Esophagus squamous epithelium (tissue), 5 donors: ENCODE measurements around the gene HOOK1. TPM values are rescaled to one million over a fixed set of nuclear protein-coding genes. Genes with fewer than 3 reads are reported as not detected.

ENCODE experiments used
- DNase-seq: peaks from one replicate; lab custom pipeline; 2025; lab: John Stamatoyannopoulos, UW
- H3K27ac ChIP-seq, 4 donors: fragments of 200-600 bp; sonication (generic); one replicate each; pipeline ENCODE4 v1.5.1; 2016 to 2019; ENCODE audit warnings: mild to moderate bottlenecking in 1 of 4
- H3K27me3 ChIP-seq, 4 donors: fragments of 200-600 bp; sonication (generic); 1 replicate in 3 of 4; 2 replicates in 1 of 4; pipeline versions ENCODE4 v1.5.1 to v1.6.0; 2017 to 2021; ENCODE audit warnings: antibody characterized with exemption in 1 of 4
- H3K36me3 ChIP-seq, 3 donors: fragments of 200-600 bp; sonication (generic); one replicate each; pipeline ENCODE4 v1.5.1; 2016 to 2019
- H3K4me1 ChIP-seq, 3 donors: fragments of 200-600 bp; sonication (generic); one replicate each; pipeline ENCODE4 v1.5.1; 2017 to 2019
- H3K4me3 ChIP-seq, 4 donors: fragments of 200-600 bp; sonication (generic); 1 replicate in 3 of 4; 2 replicates in 1 of 4; pipeline ENCODE4 v1.5.1; 2016 to 2019; ENCODE audit warnings: mild to moderate bottlenecking in 2 of 4, moderate library complexity in 1 of 4
- H3K9me3 ChIP-seq, 3 donors: fragments of 200-600 bp; sonication (generic); one replicate each; pipeline ENCODE4 v1.5.1; 2016 to 2019
- POLR2A ChIP-seq, 4 donors: fragments of 450-650 bp; IDR thresholded peaks; one replicate each; pipeline ENCODE4 v1.6.1; 2017; ENCODE audit warnings: antibody characterized with exemption in 4 of 4, mild to moderate bottlenecking in 4 of 4, moderate library complexity in 3 of 4
- WGBS, 2 donors: methylation state at CpG; one replicate each; pipeline ENCODE4 v1.1.5; 2018; 5-methylcytosine and 5-hydroxymethylcytosine counted together
- intact Hi-C: fragments of 100-400 bp; cut with DNase I; formaldehyde crosslinking; loops from one replicate; pipeline ENCODE4 v1.15.0; 2022
- total RNA-seq, 4 donors: library from RNA; depleted of rRNA; stranded (reverse); fragments of >200 nt; gene quantifications; one replicate each; pipeline ENCODE4 v1.1.0, GENCODE V29; 2016
- TF ChIP-seq, protein P1 (sequence below), 6 experiments: fragments of 450-650 bp in 4 of 6; fragments of 200-600 bp in 2 of 6; sonication (generic) in 2 of 6; IDR thresholded peaks; one replicate each; pipeline ENCODE4 v1.5.1; 2016 to 2019; ENCODE audit warnings: antibody characterized with exemption in 6 of 6, mild to moderate bottlenecking in 4 of 6, moderate library complexity in 4 of 6
- donor health status: DM: yes; HTN: yes; CAD: no.

The HOOK1 gene
- total RNA-seq, 4 donors from 2014 or later = 13.7 to 35.1 (median 28.1) TPM

DNA sequence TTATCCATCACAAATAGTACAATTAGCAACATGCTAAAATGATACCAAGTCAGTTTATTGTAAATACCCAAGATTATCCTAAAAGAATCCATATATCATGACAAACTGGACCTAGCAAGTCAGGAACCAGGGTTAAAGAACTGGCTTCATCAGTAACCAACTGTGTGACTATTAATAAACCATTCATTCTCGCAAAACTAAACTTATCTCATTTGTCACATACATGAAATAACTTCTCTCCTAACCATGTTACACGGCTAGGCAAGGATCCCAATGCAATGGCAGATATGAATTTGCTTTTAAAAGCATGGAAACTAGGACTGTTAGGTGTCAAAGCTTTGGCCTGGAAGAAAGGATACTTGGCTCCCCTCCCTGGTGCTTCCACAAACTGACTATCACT, 82.4 kb downstream of the HOOK1 start:
- Histone ChIP-seq H3K27ac (no peak overlapping the region), H3K27me3 (no peaks in the 10 kb centered on the region), H3K4me1 (peaks cover 0 to 24% (median 0%) of the 10 kb centered on the region in 3 donors), H3K36me3 (peaks cover 0 to 11% (median 0%) of the 10 kb centered on the region in 3 donors), H3K9me3 (no peaks in the 10 kb centered on the region), H3K4me3 (no peak overlapping the region)
- intact Hi-C loops = no loop called here
- DNase-seq = no peak
- WGBS, 2 donors = 74 to 75% methylated on average over 2 of the region's 2 CpGs
- TF ChIP-seq, protein P1, sequence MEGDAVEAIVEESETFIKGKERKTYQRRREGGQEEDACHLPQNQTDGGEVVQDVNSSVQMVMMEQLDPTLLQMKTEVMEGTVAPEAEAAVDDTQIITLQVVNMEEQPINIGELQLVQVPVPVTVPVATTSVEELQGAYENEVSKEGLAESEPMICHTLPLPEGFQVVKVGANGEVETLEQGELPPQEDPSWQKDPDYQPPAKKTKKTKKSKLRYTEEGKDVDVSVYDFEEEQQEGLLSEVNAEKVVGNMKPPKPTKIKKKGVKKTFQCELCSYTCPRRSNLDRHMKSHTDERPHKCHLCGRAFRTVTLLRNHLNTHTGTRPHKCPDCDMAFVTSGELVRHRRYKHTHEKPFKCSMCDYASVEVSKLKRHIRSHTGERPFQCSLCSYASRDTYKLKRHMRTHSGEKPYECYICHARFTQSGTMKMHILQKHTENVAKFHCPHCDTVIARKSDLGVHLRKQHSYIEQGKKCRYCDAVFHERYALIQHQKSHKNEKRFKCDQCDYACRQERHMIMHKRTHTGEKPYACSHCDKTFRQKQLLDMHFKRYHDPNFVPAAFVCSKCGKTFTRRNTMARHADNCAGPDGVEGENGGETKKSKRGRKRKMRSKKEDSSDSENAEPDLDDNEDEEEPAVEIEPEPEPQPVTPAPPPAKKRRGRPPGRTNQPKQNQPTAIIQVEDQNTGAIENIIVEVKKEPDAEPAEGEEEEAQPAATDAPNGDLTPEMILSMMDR (IDR thresholded peaks at IDR 0.05) = no peak
- TF ChIP-seq POLR2A (IDR thresholded peaks at IDR 0.05) = no peak

DNA sequence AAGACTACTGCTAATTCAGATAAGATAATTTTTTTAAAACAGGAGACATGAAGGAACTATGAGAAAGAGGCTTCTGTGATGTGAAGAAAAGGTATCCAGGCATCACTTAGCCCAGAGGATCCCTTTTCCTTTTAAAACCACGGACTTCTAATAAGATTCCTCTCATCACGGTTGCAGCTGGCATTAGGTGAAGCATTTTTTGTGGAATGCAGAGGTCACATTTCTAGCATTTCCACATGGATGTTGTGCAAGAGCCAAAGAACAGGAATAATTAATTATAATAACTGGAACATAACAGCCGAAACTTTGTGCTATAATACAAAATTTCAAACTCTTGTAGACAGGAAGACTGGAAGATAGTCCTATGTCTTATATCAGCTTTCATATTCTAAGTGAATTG, 84.2 kb downstream of the HOOK1 start:
- intact Hi-C loops = no loop called here
- Histone ChIP-seq H3K27me3 (no peaks in the 10 kb centered on the region), H3K4me3 (no peak overlapping the region), H3K4me1 (peaks cover 0 to 17% (median 0%) of the 10 kb centered on the region in 3 donors), H3K9me3 (no peaks in the 10 kb centered on the region), H3K36me3 (peaks cover 0 to 11% (median 0%) of the 10 kb centered on the region in 3 donors), H3K27ac (no peak overlapping the region)
- WGBS, 2 donors = 68 to 73% methylated on average over 3 of the region's 3 CpGs
- DNase-seq = no peak
- TF ChIP-seq, protein P1 (IDR thresholded peaks at IDR 0.05) = no peak
- TF ChIP-seq POLR2A (IDR thresholded peaks at IDR 0.05) = no peak

DNA sequence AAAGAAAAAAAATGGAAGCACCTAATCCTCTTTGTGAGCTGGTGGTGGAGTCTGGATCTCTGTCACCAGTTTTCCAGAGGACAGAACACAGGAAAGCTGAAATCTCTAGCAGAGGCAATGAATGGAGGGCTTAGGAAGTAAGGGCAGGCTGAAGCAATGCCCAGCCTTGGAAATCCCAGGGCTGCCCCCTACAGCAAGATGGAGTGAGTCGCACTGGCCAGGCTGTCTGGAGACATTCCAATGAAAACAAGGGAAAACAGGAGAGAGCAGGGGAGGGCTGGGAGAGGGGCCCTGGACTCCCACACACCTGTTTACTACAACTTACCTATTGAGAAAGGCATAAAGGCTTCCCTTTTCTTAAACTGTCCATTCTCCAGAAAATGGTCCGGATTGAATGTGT, 85.9 kb downstream of the HOOK1 start:
- intact Hi-C loops = no loop called here
- 82 to 88% methylated on average over 1 to 2 of the region's 2 CpGs for WGBS, 2 donors
- no peaks in the 10 kb centered on the region for H3K9me3 ChIP-seq
- H3K4me1 ChIP-seq = peaks cover 0 to 16% (median 0%) of the 10 kb centered on the region in 3 donors
- H3K27ac ChIP-seq = no peak overlapping the region
- TF ChIP-seq, protein P1 (IDR thresholded peaks at IDR 0.05) = no peak
- no peak for TF ChIP-seq POLR2A (IDR thresholded peaks at IDR 0.05)
- H3K27me3 ChIP-seq = no peaks in the 10 kb centered on the region
- no peak for DNase-seq
- H3K4me3 ChIP-seq = no peak overlapping the region
- peaks cover 0 to 11% (median 0%) of the 10 kb centered on the region in 3 donors for H3K36me3 ChIP-seq

DNA sequence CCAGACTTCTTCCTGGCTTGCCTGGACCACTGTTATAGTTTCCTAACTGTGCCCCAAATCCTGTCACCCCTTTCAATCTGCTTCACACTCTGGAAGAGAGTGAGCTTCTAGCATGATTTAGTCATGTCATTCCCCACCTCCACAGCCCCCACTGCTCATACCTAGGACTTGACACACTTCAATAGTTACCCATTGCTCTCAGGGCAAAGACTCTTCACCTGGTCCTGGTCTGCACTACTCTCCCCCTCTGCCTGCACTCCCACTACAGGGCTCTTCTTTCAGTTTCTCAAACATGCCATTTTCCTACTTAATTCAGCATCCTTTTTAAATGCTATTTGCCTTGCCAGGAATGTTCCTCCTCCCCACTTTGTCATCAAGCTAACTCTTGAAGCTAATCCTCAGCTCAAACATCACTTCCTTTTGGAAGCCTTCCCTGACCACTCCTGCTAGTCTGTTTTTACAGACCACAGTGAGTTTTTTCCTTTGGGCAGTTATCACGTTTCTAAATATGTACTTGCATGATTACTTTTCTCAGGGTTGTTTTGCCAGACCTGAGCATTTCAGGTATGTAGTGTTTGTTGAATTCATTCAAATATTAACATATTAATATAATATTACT, 87.1 kb downstream of the HOOK1 start:
- H3K4me3 ChIP-seq = no peak overlapping the region
- WGBS, 2 donors = 13% methylated on average over 1 of the region's 1 CpG
- TF ChIP-seq, protein P1 (IDR thresholded peaks at IDR 0.05) = no peak
- TF ChIP-seq POLR2A (IDR thresholded peaks at IDR 0.05) = no peak
- intact Hi-C loops = no loop called here
- H3K9me3 ChIP-seq = no peaks in the 10 kb centered on the region
- no peak overlapping the region for H3K27ac ChIP-seq
- DNase-seq = no peak
- peaks cover 0 to 16% (median 0%) of the 10 kb centered on the region in 3 donors for H3K4me1 ChIP-seq
- H3K36me3 ChIP-seq = peaks cover 0 to 16% (median 0%) of the 10 kb centered on the region in 3 donors
- H3K27me3 ChIP-seq = no peaks in the 10 kb centered on the region

DNA sequence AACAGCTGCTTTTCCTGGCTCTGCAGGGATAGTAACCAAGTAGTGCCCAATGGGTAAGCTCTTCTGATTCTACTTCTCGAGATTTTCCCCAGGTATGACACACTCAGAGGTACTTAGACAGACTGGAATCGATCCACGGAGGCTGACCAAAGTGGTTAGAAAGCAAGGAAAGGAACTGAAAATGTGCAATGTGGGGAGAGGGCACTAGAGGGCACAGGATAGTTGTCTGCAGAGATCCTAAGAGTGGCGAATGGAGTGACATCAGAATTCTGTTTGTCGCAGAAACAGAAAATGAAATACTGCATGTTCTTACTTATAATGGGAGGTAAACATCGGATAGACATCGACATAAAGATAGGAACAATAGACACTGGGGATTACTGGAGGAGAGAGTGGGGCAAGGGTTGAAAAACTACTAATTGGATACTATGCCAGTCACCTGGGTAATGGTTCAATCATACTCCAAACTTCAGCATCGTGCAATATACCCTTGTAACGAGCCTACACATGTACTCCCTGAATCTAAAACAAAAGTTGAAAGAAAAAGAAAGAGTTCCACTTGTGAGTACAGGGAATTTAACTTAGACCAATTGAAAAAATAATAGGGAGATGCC, 88.5 kb downstream of the HOOK1 start:
- intact Hi-C loops = no loop called here
- TF ChIP-seq, protein P1 (IDR thresholded peaks at IDR 0.05) = peak in 2 of 6 experiments; percentile 20 to 45
- no peak for TF ChIP-seq POLR2A (IDR thresholded peaks at IDR 0.05)
- H3K36me3 ChIP-seq = peaks cover 0 to 29% (median 0%) of the 10 kb centered on the region in 3 donors
- WGBS, 2 donors = 42 to 55% methylated on average over 9 of the region's 9 CpGs
- no peak overlapping the region for H3K4me3 ChIP-seq
- DNase-seq = no peak
- peaks cover 0 to 16% (median 0%) of the 10 kb centered on the region in 3 donors for H3K4me1 ChIP-seq
- H3K27ac ChIP-seq = no peak overlapping the region
- H3K9me3 ChIP-seq = no peaks in the 10 kb centered on the region
- no peaks in the 10 kb centered on the region for H3K27me3 ChIP-seq
